ENCODE data around the gene TENM3. TPM values are rescaled to one million over a fixed set of nuclear protein-coding genes. Genes with fewer than 3 reads are reported as not detected.

TENM3 gene
- total RNA-seq, 1 donor: 14.0 TPM

DNA sequence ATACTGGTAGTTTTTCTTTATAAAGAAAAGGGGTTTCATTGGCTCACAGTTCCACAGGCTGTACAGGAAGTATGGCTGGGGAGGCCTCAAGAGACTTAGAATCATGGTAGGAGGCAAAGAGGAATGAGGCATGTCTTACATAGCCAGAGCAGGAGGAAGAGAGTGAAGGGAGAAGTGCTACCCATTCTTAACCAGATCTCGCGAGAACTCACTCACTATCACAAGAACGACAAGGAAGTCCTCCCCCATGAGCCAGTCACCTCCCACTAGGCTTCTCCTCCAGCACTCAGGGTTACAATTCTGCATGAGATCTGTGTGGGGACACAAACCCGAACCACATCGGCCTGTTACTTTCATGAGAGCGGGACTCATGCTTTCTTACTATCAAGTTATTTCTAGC is 240.5 kb downstream of the TENM3 start:
- H3K4me3 ChIP-seq (ENCODE audit: low read depth, low read length): no peak overlapping the region
- no peak for DNase-seq (ENCODE audit: low read depth)
- TF ChIP-seq CTCF (IDR thresholded peaks at IDR 0.05; ENCODE audit: insufficient read depth, low read length): no peak

- DNase-seq (ENCODE audit: low read depth): no peak
- H3K4me3 ChIP-seq (ENCODE audit: low read depth, low read length): no peak overlapping the region
- no peak for TF ChIP-seq CTCF (IDR thresholded peaks at IDR 0.05; ENCODE audit: insufficient read depth, low read length)
Measured at GRCh38 chr4:182486881-182487280, 243.7 kb downstream of the TENM3 start.

- no peak overlapping the region for H3K4me3 ChIP-seq (ENCODE audit: low read depth, low read length)
- TF ChIP-seq CTCF (IDR thresholded peaks at IDR 0.05; ENCODE audit: insufficient read depth, low read length): no peak
- DNase-seq (ENCODE audit: low read depth): no peak
Measured at GRCh38 chr4:182488896-182489295, 245.7 kb downstream of the TENM3 start.

- no peak for DNase-seq (ENCODE audit: low read depth)
- no peak for TF ChIP-seq CTCF (IDR thresholded peaks at IDR 0.05; ENCODE audit: insufficient read depth, low read length)
- H3K4me3 ChIP-seq (ENCODE audit: low read depth, low read length): no peak overlapping the region
Measured at GRCh38 chr4:182489607-182490006, 246.4 kb downstream of the TENM3 start.

DNA sequence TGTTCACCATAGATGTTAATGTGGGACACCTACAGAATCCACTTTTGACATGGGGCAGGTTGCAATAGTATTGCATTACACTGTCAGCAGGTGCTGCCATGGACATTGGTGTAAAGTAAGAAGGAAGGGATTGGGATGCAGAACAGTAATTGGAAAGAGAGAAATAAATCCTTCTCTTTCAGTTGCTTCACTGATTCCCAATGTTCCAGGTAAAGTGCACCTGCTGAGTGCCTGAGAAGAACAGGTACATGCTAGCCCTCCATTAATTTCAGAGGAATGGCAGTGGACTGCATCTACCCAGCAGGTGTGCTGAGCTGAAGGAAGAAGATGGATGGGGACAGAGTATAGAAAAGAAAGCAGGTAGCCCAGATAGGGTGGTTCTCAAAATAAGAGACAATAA is 248.5 kb downstream of the TENM3 start:
- no peak for DNase-seq (ENCODE audit: low read depth)
- no peak overlapping the region for H3K4me3 ChIP-seq (ENCODE audit: low read depth, low read length)
- TF ChIP-seq CTCF (IDR thresholded peaks at IDR 0.05; ENCODE audit: insufficient read depth, low read length): no peak

DNA sequence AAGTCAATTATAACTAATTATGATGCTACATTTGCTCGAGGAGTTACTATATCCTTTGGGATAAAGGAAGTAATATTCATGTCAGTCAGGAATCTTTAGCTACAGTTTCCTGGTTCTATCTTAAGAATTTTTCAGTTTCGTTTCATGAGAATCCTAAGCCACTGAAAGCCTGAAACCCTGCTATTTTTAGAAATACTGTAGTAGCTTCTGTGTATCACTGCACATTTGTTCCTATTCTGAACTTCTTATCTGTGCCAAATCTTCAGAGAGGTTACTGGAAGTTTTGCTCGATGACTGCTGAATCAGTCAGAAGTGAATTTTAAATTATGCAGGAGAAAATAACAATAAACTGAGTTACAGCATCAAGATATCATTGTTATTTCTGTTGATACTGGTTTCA is 249.2 kb downstream of the TENM3 start:
- no peak overlapping the region for H3K4me3 ChIP-seq (ENCODE audit: low read depth, low read length)
- no peak for TF ChIP-seq CTCF (IDR thresholded peaks at IDR 0.05; ENCODE audit: insufficient read depth, low read length)
- peak; percentile 51 for DNase-seq (ENCODE audit: low read depth)

DNA sequence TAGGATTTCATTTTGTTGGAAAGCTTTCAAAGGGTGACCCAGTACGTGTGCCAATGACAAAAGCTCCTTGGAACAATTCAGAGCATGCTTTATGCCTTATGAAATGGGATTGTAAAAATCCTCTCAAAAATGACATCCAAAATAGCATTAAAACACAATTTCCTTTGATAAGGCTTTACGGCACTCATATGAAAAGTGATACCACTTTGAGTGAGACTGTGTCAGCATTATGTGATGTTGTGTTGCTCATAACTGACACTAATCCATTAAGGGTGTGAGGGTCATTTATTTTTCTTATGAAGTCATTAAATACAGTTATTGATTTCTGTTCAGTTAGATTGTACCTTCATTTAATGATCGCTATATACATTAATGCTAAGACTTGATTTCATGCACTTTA is 250.2 kb downstream of the TENM3 start:
- TF ChIP-seq CTCF (IDR thresholded peaks at IDR 0.05; ENCODE audit: insufficient read depth, low read length): no peak
- no peak overlapping the region for H3K4me3 ChIP-seq (ENCODE audit: low read depth, low read length)
- DNase-seq (ENCODE audit: low read depth): no peak

All from fibroblast of the aortic adventitia (primary cell).